ENCODE data around the gene CNTN4.
"Not testable (repeated sequence)": the region's sequence is repeated elsewhere in the genome, so short reads cannot be mapped to it uniquely, and the experiment has no call there.

CNTN4 gene
- 0 to 4.4 (median 0) reads per million in 17 experiments for total RNA-seq

DNA sequence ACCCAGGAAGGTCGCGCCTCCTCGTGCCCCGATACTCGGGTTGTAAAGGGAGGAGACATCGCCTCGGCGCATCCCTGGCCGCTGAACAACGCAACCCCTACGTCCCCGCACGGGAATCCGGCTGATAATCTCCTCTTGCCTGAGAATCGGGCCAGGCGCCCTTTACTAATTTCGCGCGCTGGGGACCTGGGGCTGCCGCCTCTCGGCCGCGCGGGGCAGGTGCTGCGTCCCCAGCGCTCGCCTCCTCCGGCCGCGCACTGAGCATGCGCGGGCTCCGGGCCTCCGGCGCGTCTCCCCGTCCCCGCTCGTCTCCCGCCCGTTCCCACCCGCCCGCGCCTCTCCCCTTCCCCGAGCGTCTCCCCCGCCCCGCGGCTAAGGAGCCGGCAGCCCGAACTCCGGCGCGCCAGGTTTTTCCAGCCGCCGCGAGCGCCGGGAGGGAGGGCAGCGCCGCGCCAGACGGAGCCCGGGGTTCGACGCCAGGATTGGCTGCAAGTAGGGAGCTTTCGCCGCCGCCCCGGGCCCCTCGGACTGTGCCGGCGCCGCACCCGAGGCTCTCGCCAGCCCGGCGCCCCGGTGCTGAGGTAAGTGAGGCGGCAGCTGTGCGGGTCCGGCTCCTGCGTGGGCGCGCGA, at the start of gene CNTN4:
Gene CNTN4, plus strand, starts transcription at position 469 of the 630 bp plus-strand sequence.
- peak in 1 of 4 experiments; percentile 3 for DNase-seq

DNA sequence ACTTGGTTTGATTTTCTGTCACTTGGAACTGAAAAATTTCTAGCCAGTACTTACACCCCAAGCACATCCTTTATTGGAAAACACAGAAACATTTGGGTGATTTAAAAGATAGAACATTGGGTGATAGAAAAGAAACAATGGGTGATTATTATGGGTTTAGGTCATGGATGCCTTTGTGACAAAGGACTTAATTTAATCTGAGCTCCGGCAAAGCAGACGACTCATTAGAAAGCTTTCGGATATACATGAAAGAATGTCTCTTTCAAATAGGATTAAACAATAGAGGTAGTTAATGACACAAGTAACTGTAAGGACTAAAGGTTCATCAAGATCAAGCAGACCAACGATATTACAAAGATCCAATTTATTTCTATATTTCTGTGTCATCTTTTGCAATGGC, 37.3 kb upstream of the CNTN4 start:
- DNase-seq = no peak

DNA sequence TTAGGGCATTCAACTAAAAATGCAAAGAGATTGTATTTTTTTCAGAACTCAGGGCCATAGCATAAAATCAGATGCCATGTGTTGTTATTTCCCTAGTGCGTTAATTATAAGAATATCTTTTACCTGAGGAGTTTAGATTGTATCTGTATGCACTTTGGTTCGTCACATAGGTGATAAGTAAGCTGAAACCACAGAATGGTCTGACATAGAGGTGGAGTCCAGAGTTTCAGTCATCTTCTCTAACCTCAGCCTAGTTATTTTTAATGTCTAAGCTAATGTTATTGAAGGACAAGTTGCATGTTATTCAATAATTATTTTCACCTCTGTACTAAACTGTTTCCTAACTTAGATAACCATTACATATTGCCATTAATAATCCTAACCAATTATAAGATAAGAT, 27.1 kb upstream of the CNTN4 start:
- DNase-seq = no peak

DNA sequence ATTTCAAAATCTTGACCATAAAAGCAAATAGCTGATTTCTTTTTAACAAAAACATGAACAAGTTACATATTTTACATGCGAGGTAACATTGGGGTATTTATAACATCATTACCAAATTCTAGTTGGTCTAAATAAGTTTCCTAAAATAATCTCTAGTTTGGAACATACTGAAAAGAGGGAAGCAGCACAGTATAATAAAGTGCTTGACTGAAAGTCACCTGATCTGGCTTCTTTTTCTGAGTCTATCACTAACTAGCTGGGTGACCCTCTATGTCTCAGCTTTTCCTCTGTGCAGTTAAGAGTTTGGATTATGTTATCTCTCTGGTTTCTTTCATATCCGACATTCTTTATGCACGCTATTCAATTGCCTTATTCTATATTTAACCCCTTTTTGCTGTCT, 19.8 kb upstream of the CNTN4 start:
- DNase-seq = no peak

DNA sequence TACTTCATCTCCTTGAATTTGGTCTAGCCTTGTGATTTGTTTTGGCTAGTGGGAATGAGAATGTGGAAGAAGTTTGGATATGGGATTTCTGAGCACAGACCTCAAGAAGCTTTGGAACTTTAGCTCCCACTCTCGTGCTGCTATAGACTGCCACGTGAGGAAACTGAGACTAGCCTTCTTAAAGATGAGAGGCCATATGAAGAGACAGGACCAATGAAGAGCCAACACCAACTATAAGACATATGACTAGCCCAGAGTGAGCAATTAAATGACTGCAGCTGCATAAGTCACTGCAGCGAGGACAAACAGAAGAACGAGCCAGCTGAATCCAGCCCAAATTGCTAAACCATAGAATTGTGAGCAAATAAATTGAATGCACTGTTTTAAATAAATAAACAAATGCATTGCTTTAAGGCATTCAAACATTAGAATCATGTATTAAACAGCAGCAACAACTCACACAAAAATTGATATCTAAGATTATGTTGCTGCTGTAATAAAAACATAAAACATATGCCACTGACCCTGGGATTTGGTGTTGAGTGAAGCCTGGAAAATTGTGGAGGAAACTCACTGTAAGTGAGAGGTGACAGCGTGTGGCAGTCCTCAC, 15.7 kb upstream of the CNTN4 start:
- DNase-seq = no peak

DNA sequence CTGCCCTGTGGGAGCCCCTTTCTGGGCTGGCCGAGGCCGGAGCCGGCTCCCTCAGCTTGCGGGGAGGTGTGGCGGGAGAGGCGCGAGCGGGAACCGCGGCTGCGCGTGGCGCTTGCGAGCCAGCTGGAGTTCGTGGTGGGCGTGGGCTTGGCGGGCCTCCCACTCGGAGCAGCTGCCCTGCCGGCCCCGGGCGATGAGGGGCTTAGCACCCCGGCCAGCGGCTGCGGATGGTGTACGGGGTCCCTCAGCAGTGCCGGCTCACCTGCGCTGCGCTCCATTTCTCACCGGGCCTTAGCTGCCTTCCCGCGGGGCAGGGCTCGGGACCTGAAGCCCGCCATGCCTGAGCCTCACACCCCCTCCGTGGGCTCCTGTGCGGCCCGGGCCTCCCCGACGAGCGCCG, 15.1 kb upstream of the CNTN4 start:
- not testable (repeated sequence) for DNase-seq

DNA sequence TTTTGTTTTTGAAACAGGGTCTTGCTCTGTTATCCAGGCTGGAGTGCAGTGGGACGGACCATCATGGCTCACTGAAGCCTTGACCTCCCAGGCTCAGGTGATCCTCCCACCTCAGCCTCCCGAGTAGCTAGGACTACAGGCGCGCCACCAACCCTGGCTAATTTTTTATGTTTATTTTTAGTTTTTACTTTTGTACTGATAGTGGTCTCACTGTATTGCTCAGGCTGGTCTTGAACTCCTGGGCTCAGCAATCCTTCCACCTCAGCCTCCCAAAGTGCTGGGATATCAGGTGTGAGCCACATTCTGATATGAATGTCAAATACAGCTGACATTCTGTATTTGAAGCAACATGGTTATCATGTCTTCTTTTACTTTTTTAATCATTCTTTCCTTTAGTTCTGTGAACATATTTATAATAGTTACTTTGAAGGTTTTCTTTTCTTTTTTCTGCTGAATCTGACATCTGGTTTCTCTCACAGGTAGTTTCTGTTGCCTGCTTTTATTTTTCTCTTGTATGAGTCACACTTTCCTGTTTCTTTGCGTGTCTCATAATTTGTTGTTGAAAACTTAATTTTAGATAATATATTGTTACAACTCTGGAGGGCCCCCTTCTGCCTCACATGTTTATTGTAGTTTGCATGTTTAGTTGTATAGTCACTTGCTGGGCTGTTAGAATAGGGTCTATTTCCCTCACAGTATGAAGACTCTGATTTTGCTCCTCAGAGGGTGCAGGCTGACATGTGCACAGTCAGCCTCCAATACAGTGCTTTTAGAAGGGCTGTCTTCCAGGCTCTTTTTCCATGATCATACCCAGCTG, 8.4 kb upstream of the CNTN4 start:
- no peak for DNase-seq

DNA sequence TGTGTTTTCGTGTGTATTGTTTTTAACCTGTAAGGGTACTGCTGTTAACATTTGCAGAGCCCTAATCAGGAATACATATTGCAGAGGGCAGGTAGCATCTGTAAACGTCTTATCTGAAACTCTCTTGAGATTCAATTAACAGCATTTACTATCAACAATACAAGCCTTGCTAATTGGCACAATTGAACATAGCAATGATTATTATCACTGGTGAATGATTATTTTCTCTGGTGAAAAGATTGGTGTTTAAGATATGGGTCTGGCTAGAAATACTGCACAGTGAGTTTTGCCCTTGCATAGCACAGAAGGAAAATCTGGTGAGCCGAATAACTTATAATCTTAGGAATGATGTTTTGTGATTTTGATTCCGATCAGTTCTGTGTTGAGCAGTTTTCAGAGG, 5.9 kb upstream of the CNTN4 start:
- DNase-seq = no peak

DNA sequence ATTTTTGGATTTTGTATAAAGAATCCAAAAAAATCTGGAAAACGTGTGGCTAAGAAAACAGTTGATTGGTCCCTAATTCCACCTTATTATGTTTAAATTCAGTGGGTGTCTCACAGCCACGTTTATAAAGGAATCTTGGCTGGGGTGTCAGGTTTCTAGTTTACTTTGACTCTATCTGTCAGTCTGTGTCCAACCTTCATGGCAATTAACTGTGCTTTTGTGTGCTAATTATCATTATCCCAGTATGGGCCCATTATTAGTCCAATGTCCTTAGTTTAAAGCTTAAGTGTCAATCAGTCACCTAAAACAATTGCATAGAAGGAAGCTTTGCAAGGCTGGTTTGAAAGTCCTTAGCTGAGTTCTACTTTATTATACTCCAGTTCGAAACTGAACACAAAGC, 3.7 kb upstream of the CNTN4 start:
- DNase-seq = no peak

DNA sequence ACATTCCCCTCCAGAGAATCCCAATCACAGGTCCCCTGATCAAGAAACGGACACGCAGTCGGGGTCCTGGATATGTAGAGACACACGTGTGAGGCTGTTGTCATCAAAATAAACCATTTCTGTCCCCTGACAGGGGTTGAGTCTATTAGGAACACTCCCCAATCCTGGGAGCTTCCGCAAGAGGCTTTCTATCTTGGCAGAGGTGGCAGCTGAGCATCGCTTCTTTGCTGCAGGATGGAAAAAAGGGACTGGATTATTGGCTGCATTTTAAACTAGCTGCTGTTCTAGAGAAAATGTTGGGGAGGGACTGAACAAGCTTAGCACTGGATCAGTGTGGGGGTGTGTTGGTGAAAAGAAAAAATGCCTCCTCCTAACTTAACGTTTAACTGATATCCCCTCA, 2.5 kb upstream of the CNTN4 start:
- no peak for DNase-seq

DNA sequence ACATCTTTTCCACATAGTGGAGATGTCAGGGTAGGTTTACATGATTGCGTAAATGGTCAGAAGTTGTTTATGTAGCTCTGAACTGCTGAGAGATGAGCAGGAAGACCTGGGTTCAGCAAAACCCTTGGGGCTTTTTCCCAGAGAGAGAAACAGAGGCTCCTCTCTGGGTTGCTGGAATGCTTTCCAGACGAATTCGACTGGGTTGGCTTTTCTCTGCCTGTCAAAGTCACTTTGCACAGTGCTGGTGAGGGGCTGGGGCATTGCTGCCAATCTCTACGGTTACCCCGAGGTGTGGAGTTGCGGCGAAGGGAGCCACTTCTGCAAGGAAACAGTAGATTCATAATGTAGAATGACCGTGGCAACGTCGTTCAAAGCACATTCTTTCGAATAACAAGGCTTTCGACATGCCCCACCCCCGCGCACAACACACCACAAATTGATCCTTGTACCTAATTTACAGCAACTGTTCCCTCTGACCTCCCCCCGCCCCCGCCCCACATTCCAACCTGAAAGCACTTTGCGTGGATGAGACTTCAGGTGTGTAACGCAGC, 950 bp upstream of the CNTN4 start:
- DNase-seq = no peak

DNA sequence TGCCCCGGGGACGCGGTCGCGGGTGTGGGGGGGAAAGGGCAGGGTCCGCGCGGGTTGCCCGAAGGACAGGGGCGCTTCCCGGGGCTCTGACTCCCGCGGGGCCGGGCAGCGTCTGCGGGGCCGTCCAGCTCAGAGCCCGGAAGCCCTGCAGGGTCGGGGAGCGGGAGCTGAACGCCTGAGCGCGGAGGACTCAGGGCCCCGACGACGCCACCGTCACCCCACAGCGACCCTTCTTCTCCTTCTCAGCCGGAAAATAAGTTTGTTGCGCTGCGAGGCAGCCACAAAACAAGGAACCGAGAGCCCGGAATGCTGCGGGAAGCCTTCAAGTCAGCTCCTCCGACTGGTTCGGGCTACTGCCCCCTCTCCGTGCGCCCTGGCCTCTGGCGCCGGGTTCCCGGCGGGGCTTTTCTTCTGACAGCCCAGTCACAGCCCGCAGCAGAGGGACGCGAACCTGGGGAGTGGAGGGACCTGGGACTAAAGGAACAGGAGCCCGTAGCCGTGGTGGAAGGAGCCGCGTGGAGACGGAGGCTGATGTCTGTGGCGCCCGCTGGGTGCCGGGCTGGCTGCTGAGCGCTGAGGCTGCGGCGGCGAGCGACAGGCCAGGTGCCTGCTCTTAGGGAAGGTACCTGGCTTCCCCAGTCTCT, 484 bp downstream of the CNTN4 start:
- DNase-seq = no peak

DNA sequence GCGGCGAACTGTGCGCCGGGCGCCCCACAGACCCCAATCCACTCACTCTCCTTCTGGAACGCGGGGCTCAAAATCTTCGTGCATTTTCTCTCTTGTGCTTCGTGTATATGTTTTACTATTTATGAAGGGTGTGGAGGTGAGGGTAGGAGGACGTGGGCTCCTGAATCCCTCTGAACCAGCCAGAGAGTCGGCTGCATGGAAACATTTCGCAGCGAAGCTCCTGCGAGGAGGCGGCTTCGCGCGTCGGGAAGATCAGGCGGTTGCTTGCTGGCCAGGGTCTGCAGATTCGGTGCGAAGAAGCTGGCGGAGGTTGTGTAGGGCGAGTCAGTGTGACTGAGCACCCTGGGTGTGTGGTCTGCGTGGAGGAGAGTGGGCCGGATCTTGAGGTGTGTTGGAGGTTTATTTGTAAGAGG, 1.1 kb downstream of the CNTN4 start:
- no peak for DNase-seq

DNA sequence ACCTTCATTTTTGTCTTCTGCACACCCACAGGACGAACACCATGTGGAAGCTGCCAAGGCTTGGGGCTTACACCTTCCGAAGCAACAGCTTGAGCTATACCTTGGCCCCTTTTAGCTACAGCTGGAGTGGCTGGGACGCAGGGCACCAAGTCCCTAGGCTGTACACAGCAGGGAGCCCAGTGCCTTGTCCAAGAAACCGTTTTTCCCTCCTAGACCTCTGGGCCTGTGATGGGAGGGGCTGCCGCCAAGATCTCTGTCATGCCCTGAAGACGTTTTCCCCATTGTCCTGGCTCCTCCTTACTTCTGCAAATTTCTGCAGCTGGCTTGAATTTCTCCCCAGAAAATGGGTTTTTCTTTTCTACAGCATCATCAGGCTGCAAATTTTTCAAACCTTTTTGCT, 7.8 kb downstream of the CNTN4 start:
- no peak for DNase-seq

DNA sequence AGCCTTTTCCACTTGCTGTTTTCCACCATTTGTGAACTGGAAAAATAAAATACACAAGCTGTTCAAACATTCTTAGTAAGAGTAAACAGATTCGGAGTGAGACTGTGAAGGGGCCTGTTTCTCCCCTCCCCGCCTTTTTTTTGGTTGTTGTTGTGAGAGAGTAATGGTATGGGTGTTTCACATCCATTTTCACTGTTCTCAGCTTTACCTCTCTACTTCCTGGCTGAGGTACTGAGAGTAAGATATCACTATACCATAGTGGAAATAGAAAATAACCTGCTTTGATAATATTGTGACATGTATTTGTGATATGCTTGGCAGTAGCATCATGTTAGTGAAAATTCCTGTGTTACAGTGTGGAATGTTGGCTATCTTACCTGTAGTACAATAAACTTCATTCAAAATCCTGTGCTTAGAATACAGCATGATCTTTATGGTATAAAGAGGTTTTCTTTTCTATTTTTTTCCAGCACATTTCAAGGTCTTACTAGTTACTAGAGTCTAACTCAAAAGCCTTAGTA, 12.0 kb downstream of the CNTN4 start:
- DNase-seq = no peak

DNA sequence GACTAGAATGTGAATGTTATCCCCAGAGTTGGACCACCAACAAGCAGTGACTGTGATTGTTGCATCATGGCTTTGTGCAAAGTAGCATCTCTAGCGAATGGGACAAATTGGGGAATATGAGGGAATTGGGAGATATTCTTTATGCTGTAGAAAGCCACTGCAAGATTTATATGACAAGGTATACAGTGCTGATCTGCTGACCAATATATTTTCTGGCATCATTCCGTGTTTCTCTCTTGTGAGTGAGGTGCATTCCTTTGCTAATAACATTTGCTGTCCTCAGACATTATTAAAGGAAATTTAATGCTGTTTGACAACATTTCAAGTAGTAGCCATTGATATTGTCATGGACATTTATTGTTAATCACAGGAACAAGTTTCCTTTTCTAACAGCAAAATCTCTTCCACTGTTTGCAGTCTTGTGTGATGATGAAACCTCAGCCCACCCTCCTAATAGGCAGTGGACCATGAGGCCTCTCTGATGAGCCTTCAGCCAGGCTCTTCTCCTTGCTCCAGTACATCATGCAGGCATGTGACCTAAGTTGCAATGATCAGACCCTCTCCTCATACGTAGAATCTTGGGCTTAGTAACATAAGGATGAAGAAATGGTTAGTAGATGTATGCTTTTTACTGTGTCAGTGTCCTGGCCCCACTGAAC, 16.1 kb downstream of the CNTN4 start:
- DNase-seq = no peak

DNA sequence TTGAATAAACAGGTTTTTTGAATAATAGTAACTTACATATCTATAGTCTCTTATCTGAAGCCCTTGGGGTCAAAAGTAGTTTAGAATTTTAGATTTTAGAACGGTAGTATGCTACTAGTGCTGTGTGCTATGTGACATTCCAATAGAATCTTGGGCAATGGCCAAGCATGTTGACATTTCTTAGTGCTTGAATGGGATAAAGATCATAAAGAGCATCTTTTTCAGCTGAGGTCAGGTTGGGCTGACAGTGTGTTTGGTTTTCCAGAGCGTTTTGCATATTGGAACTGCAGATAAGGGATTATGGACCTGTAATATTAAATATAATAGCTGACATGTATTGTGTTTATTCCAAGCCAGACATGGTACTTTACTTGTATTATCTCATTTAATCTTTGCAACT, 32.1 kb downstream of the CNTN4 start:
- no peak for DNase-seq

DNA sequence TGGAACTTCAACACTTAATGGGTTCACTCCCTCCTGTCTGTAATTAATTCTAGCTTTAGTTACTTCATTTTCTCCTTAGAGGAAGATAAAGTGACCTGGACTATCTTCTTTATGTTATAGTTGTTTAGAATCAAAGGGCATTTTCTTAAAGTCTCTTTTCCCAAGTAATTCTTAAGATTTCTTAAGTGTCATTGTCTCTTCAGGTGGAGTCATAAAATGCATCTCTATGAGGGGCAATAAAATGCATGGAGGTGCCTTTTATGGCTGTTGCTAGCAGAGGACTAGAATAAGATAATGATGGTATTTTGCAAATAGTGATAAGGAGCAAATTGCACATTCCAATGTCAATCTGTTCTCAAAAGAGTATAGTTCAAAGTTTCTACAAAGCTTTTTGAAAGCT, 34.5 kb downstream of the CNTN4 start:
- DNase-seq = no peak

DNA sequence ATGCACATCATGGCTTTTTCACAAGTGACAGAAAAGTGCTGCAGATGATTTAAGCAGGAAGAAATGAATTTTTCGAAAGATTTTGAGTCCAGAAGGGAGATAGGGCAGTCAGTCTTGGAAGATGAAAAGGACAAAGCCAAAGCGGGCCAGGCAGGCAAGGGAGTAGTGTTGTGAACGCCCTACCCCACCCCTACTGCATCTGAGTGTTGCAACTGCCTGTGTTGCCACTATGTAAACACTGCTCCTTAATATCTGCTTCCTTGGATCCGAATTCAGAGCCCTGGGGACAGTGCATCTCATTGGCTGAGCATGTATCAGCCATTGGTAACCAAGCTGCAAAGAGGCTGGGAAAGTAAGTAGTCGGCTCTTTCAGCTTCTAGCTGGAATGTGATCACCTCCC, 39.0 kb downstream of the CNTN4 start:
- no peak for DNase-seq

DNA sequence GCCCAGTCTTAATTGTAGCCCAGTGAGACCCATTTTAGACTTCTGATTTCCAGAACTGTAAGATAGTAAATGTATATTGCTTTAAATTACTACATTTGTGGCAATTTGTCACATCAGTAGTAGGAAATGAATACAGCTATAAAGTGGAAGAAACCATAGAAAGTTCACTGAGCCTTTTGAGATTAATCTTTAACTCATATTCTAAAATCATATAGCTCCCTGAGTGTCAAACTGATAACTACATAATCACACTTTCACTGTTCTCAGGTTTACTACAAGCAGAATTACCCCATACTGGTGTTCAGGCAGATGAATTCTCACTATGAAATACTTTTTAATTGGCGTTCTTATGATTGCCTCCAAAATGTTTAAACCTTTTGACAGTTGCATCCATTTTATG, 42.8 kb downstream of the CNTN4 start:
- no peak for DNase-seq

DNA sequence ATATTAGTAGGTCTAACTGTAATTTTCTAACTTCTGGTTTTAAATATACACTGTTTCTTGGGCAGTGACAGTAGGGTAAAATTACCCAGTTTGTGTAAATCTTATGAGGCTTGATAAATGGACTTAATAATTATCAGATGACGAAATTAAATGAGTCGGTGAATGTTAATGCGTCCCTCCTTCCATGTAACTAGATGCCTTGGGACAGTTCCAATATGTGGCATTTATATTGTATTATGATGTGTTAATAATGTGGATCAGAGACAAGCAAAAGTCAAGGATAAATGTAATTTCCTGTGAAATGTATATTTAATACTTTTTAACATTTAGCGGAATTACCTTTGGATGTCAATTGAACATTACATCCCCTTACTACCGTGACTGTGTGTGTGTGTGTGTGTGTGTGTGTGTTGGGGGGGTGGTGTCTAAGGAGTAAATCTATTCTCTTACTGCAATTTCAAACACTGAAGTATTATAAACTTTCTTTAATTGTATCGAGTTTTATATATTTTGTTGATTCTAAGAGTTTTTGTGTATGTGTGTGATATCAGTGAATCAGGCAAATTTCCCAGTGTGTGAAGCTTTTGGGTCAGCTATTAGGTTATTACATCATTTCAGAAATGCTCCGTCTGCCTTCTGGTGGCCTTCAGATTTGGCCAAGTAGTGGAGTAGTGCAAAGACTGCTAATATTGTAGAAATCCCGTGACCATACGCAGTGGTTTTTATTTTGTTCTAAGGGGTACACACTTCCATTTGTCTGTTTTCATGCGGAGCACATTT, 50.1 kb downstream of the CNTN4 start:
- no peak for DNase-seq

DNA sequence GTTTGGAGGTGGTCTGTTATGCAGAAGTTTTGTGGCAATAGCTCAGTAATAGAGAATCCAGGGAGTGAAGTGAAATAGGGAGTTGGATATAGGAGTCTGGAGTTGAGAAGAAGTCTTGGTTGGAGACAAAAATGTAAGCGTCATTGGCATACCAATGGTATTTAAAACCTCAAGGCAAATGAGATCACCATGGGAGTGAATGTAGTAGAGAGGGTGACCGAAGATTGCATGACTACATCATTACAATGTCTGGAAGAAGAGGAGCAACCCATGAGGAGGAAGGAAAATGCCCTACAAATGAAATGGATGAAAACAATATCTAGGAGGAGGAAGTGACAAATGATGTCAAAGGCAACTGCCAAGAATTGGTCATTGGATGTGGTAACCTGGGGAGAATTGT, 54.4 kb downstream of the CNTN4 start:
- DNase-seq = no peak
